ENCODE results near the gene ECI1.

- TF ChIP-seq, protein P1, sequence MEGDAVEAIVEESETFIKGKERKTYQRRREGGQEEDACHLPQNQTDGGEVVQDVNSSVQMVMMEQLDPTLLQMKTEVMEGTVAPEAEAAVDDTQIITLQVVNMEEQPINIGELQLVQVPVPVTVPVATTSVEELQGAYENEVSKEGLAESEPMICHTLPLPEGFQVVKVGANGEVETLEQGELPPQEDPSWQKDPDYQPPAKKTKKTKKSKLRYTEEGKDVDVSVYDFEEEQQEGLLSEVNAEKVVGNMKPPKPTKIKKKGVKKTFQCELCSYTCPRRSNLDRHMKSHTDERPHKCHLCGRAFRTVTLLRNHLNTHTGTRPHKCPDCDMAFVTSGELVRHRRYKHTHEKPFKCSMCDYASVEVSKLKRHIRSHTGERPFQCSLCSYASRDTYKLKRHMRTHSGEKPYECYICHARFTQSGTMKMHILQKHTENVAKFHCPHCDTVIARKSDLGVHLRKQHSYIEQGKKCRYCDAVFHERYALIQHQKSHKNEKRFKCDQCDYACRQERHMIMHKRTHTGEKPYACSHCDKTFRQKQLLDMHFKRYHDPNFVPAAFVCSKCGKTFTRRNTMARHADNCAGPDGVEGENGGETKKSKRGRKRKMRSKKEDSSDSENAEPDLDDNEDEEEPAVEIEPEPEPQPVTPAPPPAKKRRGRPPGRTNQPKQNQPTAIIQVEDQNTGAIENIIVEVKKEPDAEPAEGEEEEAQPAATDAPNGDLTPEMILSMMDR (IDR thresholded peaks at IDR 0.05), result no peak
- no peak for TF ChIP-seq POLR2A (IDR thresholded peaks at IDR 0.05)
Measured at GRCh38 chr16:2206420-2206779, 45.0 kb downstream of the ECI1 start.
